GM18951 (cell line): ENCODE measurements around the gene SLC39A11.
"Not testable (repeated sequence)": the region's sequence is repeated elsewhere in the genome, so short reads cannot be mapped to it uniquely, and the experiment has no call there.

Experiments used
- POLR2A ChIP-seq: IDR thresholded peaks from 4 replicates; pipeline ENCODE4 v1.6.1; 2011; ENCODE audit warnings: mild to moderate bottlenecking; ENCODE audit not compliant: insufficient read length, insufficient read depth; ENCODE audit errors: extremely low read depth
- in situ Hi-C: fragments of 300-500 bp; cut with MboI; formaldehyde crosslinking; loops from one replicate; pipeline ENCODE4 v1.12.0; 2022; ENCODE audit warnings: low sequenced_read_pairs, mixed read lengths, inconsistent platforms; ENCODE audit not compliant: unreplicated experiment

The SLC39A11 gene

GRCh38 chr17:72772331-72772821 is 320.1 kb downstream of the SLC39A11 start:
- no peak for TF ChIP-seq POLR2A
- in situ Hi-C loops: no loop called here

- in situ Hi-C loops: no loop called here
- no peak for TF ChIP-seq POLR2A
These were observed 320.8 kb downstream of the SLC39A11 start for GRCh38 chr17:72771734-72772133.

GRCh38 chr17:72766761-72767356 is 325.6 kb downstream of the SLC39A11 start:
- TF ChIP-seq POLR2A: no peak
- in situ Hi-C loops: no loop called here

GRCh38 chr17:72765368-72766153 is 326.9 kb downstream of the SLC39A11 start:
- no peak for TF ChIP-seq POLR2A
- in situ Hi-C loops: no loop called here

GRCh38 chr17:72764632-72765041 is 327.9 kb downstream of the SLC39A11 start:
- no peak for TF ChIP-seq POLR2A
- in situ Hi-C loops: no loop called here

- in situ Hi-C loops: no loop called here
- no peak for TF ChIP-seq POLR2A
These were observed 328.5 kb downstream of the SLC39A11 start for GRCh38 chr17:72763981-72764380.

- in situ Hi-C loops: not testable (repeated sequence)
These were observed 330.5 kb downstream of the SLC39A11 start for GRCh38 chr17:72761893-72762575.

GRCh38 chr17:72761431-72761830 is 331.1 kb downstream of the SLC39A11 start:
- no peak for TF ChIP-seq POLR2A
- in situ Hi-C loops: no loop called here

- in situ Hi-C loops: no loop called here
- no peak for TF ChIP-seq POLR2A
These were observed 332.1 kb downstream of the SLC39A11 start for GRCh38 chr17:72760368-72760767.

GRCh38 chr17:72759301-72759700 is 333.2 kb downstream of the SLC39A11 start:
- in situ Hi-C loops: no loop called here
- no peak for TF ChIP-seq POLR2A

- TF ChIP-seq POLR2A: no peak
- in situ Hi-C loops: no loop called here
These were observed 336.2 kb downstream of the SLC39A11 start for GRCh38 chr17:72756256-72756655.

- in situ Hi-C loops: no loop called here
- TF ChIP-seq POLR2A: no peak
These were observed 338.0 kb downstream of the SLC39A11 start for GRCh38 chr17:72754513-72754912.

- no peak for TF ChIP-seq POLR2A
- in situ Hi-C loops: no loop called here
These were observed 340.7 kb downstream of the SLC39A11 start for GRCh38 chr17:72751746-72752145.

GRCh38 chr17:72749119-72749572 is 343.3 kb downstream of the SLC39A11 start:
- TF ChIP-seq POLR2A: no peak
- in situ Hi-C loops: loop anchor here (25.0 kb wide), 1 partner anchor 438 kb away; the partner anchor contains the start of gene COG1

- TF ChIP-seq POLR2A: no peak
- in situ Hi-C loops: loop anchor here (25.0 kb wide), 1 partner anchor 440 kb away; the partner anchor contains the start of gene COG1
These were observed 345.0 kb downstream of the SLC39A11 start for GRCh38 chr17:72747501-72747900.
